GM21528 (cell line): Measurements from ENCODE around the gene NAV1.
"Not testable (repeated sequence)": the region's sequence is repeated elsewhere in the genome, so short reads cannot be mapped to it uniquely, and the experiment has no call there.

Experiments used
- ATAC-seq: cut with Tn5 transposase; IDR thresholded peaks from one replicate; pipeline ENCODE4 v1.9.1; 2021; ENCODE audit warnings: mild to moderate bottlenecking, moderate library complexity; ENCODE audit not compliant: unreplicated experiment, low FRiP score

The NAV1 gene, protein sequence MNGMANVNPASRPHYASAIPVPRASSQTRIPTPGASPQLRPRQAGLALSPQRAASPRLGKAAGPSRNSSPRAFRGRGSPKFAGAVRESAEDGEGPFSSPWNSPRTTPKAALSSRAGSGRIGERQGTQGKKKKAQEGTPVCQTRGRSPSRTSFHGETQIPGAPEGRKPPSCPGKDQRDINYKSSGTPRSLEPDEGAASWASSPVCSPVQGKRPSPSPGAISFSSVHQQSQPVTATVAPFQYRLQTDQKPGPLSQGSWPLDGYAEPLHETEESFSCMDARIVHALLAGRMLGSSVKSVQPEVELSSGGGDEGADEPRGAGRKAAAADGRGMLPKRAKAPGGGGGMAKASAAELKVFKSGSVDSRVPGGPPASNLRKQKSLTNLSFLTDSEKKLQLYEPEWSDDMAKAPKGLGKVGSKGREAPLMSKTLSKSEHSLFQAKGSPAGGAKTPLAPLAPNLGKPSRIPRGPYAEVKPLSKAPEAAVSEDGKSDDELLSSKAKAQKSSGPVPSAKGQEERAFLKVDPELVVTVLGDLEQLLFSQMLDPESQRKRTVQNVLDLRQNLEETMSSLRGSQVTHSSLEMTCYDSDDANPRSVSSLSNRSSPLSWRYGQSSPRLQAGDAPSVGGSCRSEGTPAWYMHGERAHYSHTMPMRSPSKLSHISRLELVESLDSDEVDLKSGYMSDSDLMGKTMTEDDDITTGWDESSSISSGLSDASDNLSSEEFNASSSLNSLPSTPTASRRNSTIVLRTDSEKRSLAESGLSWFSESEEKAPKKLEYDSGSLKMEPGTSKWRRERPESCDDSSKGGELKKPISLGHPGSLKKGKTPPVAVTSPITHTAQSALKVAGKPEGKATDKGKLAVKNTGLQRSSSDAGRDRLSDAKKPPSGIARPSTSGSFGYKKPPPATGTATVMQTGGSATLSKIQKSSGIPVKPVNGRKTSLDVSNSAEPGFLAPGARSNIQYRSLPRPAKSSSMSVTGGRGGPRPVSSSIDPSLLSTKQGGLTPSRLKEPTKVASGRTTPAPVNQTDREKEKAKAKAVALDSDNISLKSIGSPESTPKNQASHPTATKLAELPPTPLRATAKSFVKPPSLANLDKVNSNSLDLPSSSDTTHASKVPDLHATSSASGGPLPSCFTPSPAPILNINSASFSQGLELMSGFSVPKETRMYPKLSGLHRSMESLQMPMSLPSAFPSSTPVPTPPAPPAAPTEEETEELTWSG (N-terminal part only)

GRCh38 chr1:201538612-201539551 lies at the start of gene NAV1:
Gene NAV1 (plus strand): TSS chr1:201539127. CDS start chr1:201622885, 83,758 bp downstream.
- no peak for ATAC-seq

DNA sequence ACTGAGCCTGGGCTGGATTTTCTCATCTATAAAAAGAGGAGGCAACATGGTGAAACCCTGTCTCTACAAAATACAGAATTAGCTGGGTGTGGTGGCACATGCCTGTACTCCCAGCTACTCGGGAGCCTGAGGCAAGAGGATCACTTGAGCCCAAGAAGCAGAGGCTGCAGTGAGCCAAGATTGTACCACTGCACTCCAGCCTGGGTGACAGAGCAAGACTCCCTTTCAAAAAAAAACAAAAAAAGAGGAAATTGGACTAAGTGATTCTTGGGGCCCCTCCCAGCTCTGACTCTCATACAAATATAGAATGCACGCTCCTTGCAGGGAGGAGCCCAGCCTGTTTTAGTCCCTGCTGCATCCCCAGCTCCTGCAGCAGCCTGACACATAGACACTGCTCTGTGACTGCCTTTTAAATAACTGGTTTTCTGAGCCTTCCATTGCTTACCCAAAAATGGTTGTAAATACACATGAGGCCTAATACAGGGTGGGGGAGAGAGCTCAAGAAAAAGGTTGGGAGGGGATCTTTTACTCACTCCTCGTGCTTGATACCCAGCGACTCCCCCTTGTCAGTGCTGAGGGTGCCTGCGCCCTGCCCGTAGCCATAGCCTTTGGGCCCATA lies 49.2 kb upstream of the NAV1 start:
- no peak for ATAC-seq

- ATAC-seq = no peak
Measured at GRCh38 chr1:201490708-201491131, 48.2 kb upstream of the NAV1 start.

DNA sequence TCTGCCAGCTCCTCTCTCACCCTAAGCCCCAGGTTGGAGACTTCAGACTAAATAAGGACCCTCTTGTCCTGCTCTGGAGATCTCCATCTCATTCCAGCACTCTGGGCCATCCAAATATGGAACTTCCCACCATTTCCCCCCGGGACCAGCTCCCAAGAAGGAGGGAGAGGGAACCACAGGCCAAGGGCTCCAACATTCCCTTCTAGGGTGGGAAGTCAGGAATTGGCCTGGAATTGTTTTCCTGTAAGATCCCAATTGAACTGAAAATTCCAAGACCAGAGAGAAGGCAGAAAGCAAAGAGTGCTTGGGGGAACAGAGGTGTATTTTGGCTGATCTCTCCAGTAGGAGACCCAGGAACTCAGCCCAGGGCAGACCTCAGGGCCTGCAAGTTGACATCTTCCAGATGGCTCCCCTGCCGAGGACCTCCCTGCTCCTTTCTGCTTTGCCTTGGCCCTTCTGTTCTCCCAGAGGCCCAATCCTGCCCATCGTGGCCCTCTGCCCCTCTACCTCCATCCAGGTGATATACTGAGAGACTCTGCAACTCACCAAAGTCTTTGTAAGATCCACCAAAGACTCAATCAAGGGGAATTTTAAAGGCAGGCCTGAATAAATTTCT lies 46.9 kb upstream of the NAV1 start:
- ATAC-seq = no peak

DNA sequence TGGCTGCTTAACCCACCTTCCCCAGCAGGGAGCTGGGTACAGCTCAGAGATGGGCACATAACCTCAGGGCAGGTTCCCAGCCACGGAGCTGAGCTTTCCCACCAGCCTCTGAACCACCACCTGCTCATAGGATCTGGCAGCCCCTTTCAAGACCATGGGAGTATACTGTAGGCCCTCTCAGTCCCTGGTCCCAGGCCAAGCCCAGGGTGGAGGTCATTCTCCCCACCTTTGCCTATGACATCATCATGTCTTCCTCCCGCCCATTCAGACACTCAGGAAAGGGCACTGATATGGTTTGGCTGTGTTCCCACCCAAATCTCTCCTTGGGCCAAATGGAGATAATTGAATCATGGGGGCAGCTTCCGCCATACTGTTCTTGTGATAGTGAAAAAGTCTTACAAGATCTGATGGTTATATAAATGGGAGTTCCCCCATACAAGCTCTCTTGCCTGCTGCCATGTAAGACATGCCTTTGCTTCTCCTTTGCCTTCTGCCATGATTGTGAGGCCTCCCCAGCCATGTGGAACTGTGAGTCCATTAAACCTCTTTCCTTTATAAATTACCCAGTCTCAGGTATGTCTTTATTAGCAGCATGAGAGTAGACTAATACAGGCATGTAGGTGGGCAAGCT lies 45.8 kb upstream of the NAV1 start:
- not testable (repeated sequence) for ATAC-seq

DNA sequence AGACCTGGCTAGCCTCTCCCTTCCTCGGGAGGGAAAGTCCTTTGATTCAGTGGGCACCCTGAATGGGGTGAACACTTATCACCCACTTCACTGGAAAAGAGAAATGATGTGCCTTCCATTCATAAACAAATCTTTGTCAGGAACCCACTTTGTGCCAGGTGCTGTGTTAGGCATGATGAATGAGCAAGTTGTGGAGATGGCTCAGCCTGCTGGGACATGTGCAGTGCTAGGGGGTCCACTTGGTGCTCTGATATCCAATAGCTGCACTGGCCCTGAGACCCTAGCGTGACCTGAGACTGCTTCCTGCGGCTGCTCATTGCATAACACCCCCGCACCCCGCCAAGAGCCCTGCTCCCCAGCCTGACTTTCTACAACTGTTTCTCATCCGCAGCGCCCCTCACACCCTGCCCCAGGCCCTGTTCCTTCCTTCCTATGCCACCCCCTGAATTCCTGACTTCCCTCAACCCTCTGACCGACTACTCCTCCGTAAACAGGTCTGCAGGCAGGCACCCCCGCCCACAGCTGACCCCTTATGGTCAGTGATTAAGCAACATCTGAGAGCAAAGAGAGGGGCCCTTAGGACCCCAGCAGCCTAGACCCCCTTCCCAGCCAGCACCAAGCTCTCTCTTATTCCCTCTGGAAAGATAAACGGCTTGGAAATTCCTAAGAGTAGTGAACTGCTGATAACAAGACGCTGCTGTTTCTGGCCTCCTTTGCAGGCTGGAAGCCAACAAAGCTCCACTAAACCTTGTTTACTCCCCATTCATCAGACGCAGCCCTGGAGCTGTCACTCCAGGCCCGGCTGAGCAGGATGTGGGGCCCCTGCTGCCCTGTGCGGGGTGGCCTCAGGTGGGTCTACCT lies 44.9 kb upstream of the NAV1 start:
- ATAC-seq = no peak

GRCh38 chr1:201495551-201496295 lies 43.2 kb upstream of the NAV1 start:
- ATAC-seq = no peak

DNA sequence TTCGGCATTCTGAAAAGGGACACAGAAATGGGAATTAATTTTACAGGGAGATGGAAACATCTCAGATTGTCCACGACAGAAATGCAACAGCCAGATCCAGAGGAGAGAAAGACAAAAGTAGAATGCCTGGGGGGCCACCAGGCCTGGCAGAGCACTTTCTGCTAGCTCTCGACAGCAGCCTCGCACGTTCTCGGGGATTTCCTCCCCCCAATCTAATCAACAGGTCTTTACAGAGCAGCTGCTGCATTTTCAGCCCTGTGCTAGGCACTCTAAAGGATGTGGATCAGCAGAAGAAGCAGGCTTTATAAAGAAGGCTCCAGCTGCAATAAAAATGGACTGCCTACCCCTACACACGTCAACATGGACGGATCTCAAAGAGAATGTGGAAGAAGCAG lies 42.6 kb upstream of the NAV1 start:
- ATAC-seq = no peak

GRCh38 chr1:201497935-201498509 lies 40.9 kb upstream of the NAV1 start:
- no peak for ATAC-seq

GRCh38 chr1:201498621-201499020 lies 40.3 kb upstream of the NAV1 start:
- ATAC-seq = no peak

DNA sequence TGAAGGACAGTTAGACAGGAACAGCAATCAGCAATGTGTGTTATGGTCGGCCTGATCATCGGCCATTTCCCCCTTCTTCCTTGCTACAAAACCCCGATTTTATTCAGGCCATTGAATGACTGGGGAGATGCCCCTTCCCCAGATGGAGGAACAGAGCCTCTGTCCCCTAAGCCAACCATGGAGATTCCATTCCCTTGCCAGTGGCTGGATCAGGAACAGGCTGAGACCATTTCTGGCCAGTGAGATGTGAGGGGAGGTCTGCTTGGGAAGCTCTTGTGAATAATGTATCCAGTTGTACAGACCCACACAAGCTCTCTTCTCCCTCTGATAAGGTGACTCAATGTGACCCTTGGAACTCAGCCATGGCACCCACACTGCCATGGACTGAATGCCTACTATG lies 39.7 kb upstream of the NAV1 start:
- ATAC-seq = no peak

DNA sequence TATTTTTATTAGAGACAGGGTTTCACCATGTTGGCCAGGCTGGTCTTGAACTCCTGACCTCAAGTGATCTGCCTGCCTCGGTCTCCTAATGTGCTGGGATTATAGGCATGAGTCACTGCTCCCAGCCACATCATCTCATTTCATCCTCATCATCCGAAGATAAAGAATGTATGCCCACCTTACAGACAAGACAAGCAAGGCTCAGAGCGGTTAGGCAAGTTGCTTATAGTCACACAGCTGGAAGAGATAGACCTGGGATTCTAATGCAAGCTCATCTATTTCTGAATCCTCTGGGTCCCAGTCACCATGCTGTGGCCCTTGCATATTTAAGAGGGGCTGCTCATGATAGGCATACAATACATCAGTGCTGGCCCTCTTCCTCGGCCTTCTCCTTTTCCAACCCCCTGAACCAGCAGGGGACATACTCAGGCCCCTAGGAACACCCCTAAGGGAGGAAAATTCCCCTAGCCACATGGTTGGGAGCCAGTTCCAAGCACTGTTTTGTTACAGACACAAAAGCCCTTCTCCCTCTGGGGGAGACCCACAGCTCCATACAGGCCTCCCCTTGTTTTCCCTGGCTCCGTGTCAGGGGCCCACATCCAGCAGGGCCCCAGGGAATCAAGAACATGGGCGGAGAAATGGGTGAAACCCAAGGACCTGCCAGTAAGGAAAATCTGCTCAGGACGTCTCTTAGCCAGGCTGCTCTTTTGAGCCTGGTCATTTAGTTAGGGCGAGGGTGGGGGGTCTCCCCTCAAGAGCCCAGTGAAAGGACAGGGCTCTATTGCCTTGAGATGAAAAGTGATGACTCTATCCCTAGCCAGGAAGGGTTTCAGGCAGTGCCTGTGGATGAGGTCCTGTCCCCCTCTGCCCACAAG lies 38.9 kb upstream of the NAV1 start:
- no peak for ATAC-seq

GRCh38 chr1:201500670-201501120 lies 38.2 kb upstream of the NAV1 start:
- no peak for ATAC-seq

DNA sequence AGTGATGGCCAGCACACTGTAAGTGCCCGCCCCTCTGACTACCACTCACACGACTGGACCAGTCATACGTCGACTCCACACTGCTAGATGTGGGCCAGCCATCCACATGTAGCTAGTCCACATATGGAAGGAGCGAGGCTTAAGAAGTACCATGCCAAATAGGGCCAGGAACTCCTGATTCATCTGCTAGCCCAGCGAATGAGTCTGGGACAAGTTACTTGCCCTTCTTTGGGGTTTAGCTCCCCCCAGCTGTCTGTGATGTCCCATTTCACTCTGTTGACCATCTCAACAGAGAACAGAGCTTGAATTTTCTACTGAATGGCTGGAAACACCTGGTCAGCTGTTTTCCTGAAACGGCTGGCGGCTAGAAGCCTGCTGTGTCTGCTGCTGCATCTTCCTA lies 37.8 kb upstream of the NAV1 start:
- no peak for ATAC-seq

DNA sequence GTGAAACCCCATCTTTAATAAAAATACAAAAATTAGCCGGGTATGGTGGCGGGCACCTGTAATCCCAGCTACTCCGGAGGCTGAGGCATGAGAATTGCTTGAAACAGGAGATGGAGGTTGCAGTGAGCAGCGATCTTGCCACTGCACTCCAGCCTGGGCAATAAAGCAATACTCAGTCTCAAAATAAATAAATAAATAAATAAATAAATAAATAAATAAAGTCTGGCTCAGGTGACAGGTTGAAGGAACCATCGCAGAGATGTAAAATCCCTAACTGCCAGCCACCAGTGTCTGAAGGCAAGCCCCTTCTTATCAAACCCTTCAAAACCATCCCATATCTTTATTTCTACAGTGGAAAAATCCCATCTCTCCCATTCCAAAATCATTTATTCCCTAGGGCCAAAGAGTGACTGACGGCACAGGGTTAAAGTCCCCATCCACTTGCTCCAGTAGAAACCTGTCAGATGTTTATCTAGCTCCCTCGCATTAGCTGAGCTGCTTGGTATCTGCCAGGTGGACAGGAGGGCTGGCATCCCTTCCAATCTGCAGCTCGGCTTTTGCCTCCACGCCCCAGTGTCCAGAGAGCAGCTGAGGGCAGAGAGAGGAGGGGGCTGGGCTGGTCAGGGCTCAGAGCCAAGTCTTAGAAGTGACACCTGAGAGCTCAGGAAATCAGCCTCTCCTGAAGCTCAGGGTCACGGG lies 37.0 kb upstream of the NAV1 start:
- no peak for ATAC-seq
